VCaP (cell line): Measurements from ENCODE around the gene IQGAP3.
"Not testable (repeated sequence)": the region's sequence is repeated elsewhere in the genome, so short reads cannot be mapped to it uniquely, and the experiment has no call there.

Source experiments
- H3K27ac ChIP-seq: fragments of 450-650 bp; 2 replicates; pipeline ENCODE4 v1.5.1; 2017
- TF ChIP-seq, protein P1 (sequence below): fragments of 450-650 bp; conservative IDR thresholded peaks from 2 replicates; pipeline ENCODE4 v1.5.1; 2017; ENCODE audit warnings: mild to moderate bottlenecking, moderate library complexity

The IQGAP3 gene, protein sequence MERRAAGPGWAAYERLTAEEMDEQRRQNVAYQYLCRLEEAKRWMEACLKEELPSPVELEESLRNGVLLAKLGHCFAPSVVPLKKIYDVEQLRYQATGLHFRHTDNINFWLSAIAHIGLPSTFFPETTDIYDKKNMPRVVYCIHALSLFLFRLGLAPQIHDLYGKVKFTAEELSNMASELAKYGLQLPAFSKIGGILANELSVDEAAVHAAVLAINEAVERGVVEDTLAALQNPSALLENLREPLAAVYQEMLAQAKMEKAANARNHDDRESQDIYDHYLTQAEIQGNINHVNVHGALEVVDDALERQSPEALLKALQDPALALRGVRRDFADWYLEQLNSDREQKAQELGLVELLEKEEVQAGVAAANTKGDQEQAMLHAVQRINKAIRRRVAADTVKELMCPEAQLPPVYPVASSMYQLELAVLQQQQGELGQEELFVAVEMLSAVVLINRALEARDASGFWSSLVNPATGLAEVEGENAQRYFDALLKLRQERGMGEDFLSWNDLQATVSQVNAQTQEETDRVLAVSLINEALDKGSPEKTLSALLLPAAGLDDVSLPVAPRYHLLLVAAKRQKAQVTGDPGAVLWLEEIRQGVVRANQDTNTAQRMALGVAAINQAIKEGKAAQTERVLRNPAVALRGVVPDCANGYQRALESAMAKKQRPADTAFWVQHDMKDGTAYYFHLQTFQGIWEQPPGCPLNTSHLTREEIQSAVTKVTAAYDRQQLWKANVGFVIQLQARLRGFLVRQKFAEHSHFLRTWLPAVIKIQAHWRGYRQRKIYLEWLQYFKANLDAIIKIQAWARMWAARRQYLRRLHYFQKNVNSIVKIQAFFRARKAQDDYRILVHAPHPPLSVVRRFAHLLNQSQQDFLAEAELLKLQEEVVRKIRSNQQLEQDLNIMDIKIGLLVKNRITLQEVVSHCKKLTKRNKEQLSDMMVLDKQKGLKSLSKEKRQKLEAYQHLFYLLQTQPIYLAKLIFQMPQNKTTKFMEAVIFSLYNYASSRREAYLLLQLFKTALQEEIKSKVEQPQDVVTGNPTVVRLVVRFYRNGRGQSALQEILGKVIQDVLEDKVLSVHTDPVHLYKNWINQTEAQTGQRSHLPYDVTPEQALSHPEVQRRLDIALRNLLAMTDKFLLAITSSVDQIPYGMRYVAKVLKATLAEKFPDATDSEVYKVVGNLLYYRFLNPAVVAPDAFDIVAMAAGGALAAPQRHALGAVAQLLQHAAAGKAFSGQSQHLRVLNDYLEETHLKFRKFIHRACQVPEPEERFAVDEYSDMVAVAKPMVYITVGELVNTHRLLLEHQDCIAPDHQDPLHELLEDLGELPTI (N-terminal part only)

DNA sequence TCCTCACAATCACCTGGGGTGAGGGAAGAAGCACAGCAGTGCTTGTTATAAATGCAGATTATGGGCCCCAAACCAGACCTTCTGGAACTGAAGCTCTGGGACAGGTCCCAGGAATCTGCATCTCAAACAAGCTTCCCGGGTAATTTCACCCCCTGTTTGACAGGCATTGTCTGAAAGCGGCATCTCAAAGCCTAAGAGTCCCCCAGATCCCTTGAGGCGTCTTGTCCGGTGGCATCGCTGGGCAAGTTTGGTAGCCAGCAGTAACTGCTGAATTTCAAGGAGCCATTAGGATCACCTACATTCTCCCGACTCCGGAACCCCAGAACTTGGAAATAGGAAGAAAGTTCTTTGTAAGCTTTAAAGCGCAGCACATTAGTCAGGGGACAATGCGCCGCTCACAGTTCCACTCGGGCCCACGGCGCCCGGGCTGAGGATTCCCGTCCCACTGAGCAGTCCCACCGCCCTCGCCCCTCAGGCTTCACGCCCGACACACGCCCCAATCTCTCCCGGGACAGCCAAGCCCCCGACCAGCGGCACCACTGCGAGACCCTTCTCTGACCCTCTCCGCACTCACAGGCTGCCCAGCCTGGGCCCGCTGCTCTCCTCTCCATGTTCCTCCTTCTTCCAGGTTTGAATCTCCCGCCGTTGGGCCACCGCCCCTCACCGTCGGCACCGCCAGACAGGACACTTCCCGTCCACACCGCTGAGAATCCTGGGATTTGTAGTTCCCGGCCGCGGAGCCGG, at the start of gene IQGAP3:
Gene IQGAP3, minus strand, starts transcription at position 647 of the 744 bp plus-strand sequence. Its CDS starts 36 bp downstream, at position 611.
- peak within 1 kb of the TSS; percentile 20; the same call in 1 of the 2 replicates for H3K27ac ChIP-seq
- TF ChIP-seq, protein P1, sequence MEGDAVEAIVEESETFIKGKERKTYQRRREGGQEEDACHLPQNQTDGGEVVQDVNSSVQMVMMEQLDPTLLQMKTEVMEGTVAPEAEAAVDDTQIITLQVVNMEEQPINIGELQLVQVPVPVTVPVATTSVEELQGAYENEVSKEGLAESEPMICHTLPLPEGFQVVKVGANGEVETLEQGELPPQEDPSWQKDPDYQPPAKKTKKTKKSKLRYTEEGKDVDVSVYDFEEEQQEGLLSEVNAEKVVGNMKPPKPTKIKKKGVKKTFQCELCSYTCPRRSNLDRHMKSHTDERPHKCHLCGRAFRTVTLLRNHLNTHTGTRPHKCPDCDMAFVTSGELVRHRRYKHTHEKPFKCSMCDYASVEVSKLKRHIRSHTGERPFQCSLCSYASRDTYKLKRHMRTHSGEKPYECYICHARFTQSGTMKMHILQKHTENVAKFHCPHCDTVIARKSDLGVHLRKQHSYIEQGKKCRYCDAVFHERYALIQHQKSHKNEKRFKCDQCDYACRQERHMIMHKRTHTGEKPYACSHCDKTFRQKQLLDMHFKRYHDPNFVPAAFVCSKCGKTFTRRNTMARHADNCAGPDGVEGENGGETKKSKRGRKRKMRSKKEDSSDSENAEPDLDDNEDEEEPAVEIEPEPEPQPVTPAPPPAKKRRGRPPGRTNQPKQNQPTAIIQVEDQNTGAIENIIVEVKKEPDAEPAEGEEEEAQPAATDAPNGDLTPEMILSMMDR, result no peak

DNA sequence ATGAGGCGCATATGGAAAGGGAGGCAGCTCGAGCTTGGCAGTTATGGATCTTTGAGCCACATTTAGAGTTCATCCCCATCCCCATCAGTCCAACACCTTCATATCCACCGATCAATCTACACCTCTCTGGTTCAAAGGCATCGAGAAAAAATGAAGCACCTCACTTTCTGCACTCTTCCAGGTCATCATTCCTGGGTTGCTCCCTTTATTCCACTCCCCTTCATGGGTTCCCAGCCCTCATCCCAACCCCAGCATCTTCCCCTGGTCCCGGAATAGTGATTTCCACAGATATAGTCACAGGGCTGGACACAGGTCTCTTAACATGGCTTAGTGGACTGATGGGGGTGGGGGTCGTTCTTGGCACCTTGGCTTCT, 47.2 kb upstream of the IQGAP3 start:
- TF ChIP-seq, protein P1, result 0 out of 2 replicates have a peak, but pooled peaks have one; percentile 3
- no peak overlapping the region for H3K27ac ChIP-seq

DNA sequence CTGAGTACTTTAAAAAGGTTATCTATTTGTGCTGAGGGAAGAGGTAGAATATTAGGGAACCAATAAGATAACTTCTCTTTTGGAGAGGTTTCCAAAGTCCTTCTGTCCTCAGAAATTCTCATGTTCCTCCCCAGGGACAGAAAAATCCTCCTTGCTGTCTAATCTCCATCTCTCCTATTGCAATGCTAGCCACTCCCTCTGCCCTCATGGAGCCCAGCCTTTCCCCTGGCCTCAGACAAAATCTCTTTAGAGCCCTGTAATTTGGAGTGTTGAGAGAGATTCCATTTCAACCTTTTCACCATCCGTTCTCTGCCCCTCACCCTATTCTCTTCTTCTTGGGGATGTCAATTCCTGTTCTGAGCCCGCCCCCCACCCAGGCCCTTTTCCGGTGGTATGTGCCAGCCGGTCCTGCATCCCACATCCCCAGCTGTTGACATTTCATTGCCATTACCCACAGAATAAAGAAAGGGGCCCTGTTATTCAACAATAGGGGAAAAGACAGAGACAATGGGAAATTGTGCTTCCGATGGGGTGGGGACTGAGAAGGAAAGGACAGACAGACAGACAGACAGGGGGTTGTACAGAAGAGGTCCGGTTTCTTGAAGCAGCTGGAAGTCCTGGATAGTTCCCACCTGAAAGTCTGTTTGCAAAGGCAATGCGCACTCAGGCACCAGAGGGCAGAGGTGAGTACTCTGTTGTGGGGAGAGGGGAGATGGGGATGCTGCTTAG, 46.7 kb upstream of the IQGAP3 start, which contains the start of gene HAPLN2:
Gene HAPLN2, plus strand, starts transcription at position 563 of the 729 bp plus-strand sequence. CDS start 4,076 bp downstream, outside the sequence.
- no peak within 1 kb of the TSS; the same call in 1 of the 2 replicates for H3K27ac ChIP-seq
- TF ChIP-seq, protein P1, result peak; percentile 58; the same call in 1 of the 2 replicates

DNA sequence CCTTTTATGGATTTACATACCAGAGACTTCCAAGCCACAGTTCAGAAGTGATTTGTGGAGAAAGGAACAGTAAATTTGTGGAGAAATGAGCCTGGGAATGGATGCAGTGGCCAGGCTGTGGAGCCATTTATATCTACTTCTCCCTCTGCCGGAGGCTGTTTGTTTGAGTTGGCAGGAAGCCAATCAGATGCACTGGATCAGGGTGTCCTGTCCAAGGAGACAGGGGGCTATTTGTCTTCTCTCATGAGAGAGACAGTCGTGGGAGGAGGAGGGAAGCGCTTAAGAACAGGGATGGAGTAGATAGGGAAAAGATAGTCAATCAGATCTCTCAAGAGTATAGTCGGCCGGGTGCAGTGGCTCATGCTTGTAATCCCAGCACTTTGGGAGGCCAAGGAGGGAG, 44.1 kb upstream of the IQGAP3 start:
- TF ChIP-seq, protein P1, result no peak
- peak overlapping the region; percentile 94 for H3K27ac ChIP-seq

DNA sequence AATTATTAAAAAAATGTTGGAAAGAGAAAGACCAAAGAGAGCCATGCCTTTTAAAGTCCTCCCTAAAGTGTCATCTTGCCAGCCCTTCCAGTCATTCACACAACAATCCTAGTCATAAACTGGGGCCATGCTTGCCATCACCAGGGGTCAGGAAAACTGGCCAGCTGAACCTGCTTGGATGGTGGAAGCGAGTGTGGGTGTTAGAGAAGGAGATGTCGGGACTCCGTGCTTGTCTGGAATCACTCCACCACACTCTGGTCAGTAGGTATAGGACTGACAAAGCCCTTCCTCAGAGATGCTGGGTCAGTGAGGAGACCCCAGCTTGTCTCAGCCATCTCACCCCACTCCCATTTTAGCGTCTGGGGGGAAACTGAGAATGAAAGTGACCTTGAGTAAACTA, 43.6 kb upstream of the IQGAP3 start:
- H3K27ac ChIP-seq, result peak overlapping the region; percentile 94
- TF ChIP-seq, protein P1, result no peak

DNA sequence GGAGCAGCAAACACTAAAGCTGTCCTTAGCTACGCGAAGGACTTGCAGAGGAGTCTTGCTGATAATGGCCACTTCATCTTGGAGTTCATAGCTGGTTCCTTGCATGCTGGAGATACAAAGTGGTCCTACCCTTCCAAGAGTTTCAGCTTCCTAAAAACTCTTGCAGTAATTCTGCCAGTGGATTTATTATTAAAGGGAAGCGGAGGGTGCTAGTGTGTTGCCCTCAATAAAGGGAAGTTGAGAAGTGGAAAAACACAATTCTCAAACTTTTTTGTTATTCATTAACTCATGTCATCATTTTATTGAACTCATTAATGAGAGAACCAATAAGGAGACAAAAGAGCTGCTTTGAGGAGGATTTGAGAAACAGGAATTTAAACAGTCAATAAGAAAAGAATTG, 40.3 kb upstream of the IQGAP3 start:
- TF ChIP-seq, protein P1, result no peak
- H3K27ac ChIP-seq, result peak overlapping the region; percentile 94

DNA sequence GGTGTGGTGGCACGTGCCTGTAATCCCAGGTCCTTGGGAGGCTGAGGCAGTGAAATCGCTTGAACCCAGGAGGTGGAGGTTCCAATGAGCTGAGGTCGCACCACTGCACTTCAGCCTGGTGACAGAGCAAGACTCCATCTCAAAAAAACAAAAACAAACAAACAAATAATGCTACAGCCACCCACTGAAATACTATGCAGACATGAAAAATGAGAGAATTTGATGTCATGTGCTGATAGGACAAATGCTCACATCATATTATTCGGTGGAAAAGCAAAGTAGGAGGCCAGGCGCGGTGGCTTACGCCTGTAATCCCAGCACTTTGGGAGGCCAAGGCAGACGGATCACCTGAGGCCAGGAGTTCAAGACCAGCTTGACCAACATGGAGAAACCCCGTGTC, 37.7 kb upstream of the IQGAP3 start:
- not testable (repeated sequence) for H3K27ac ChIP-seq
